ENCODE results near the gene VIT. TPM values are rescaled to one million over a fixed set of nuclear protein-coding genes. Genes with fewer than 3 reads are reported as not detected.
"Not testable (repeated sequence)": the region's sequence is repeated elsewhere in the genome, so short reads cannot be mapped to it uniquely, and the experiment has no call there.

Gene VIT
- total RNA-seq, 1 donor from 2014 or later, result not detected

GRCh38 chr2:36682562-36682961, 13.9 kb upstream of the VIT start:
- Histone ChIP-seq H3K36me3 (ENCODE audit: insufficient read depth, low read length) (no peaks in the 10 kb centered on the region), H3K9ac (ENCODE audit: low read length) (no peak overlapping the region), H3K27me3 (ENCODE audit: insufficient read depth, low read length) (no peaks in the 10 kb centered on the region), H3K4me1 (ENCODE audit: insufficient read depth, low read length) (no peaks in the 10 kb centered on the region), H3K9me3 (ENCODE audit: insufficient read depth, low read depth, low read length) (no peaks in the 10 kb centered on the region), H3K4me2 (ENCODE audit: low read length) (no peak overlapping the region), H2AFZ (ENCODE audit: low read depth, low read length) (no peak overlapping the region), H3K79me2 (ENCODE audit: insufficient read depth, low read length) (no peaks in the 10 kb centered on the region), H4K20me1 (ENCODE audit: insufficient read depth, low read length) (no peaks in the 10 kb centered on the region), H3K4me3 (ENCODE audit: insufficient read depth, low read depth, low read length) (no peak overlapping the region), H3K27ac (ENCODE audit: low read depth, low read length) (no peak overlapping the region)
- FAIRE-seq, result no peak
- Mint-ChIP-seq H3K36me3 (ENCODE audit: low read depth, unreplicated experiment) (no peaks in the 10 kb centered on the region), H3K4me1 (ENCODE audit: low read depth, unreplicated experiment) (no peaks in the 10 kb centered on the region), H3K27me3 (ENCODE audit: low read depth, unreplicated experiment) (no peaks in the 10 kb centered on the region), H3K27ac (ENCODE audit: unreplicated experiment) (no peak overlapping the region), H3K9me3 (ENCODE audit: unreplicated experiment) (peaks cover 3% of the 10 kb centered on the region), H3K4me3 (ENCODE audit: unreplicated experiment) (no peak overlapping the region)
- TF ChIP-seq, protein P1, sequence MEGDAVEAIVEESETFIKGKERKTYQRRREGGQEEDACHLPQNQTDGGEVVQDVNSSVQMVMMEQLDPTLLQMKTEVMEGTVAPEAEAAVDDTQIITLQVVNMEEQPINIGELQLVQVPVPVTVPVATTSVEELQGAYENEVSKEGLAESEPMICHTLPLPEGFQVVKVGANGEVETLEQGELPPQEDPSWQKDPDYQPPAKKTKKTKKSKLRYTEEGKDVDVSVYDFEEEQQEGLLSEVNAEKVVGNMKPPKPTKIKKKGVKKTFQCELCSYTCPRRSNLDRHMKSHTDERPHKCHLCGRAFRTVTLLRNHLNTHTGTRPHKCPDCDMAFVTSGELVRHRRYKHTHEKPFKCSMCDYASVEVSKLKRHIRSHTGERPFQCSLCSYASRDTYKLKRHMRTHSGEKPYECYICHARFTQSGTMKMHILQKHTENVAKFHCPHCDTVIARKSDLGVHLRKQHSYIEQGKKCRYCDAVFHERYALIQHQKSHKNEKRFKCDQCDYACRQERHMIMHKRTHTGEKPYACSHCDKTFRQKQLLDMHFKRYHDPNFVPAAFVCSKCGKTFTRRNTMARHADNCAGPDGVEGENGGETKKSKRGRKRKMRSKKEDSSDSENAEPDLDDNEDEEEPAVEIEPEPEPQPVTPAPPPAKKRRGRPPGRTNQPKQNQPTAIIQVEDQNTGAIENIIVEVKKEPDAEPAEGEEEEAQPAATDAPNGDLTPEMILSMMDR (IDR thresholded peaks at IDR 0.05; ENCODE audit: insufficient read depth, low read depth, low read length), result no peak
- TF ChIP-seq EZH2 (IDR thresholded peaks at IDR 0.05; ENCODE audit: insufficient read depth, low read length), result no peak
- DNase-seq (ENCODE audit: low read depth), result no peak

DNA sequence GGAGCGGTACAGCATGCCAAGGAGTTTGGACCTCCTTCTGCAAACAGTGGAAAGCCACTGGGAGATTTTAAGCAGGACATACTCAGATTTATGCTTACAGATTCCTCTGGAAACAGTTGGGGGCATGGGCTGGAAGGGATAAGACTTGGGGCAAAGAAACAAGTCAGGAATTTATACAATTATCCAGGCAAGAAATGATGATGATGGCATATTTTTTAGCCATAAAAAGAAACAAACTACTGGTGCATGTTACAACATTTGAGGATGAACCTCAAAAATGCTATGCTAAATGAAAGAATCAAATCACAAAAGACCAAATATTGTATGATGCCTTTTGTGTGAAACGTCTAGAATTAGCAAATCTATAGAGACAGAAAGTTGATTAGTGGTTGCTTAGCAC, 13.5 kb upstream of the VIT start:
- no peak overlapping the region for H3K9ac ChIP-seq (ENCODE audit: low read length)
- no peaks in the 10 kb centered on the region for H3K27me3 ChIP-seq (ENCODE audit: insufficient read depth, low read length)
- H4K20me1 ChIP-seq (ENCODE audit: insufficient read depth, low read length), result no peaks in the 10 kb centered on the region
- no peak for DNase-seq (ENCODE audit: low read depth)
- H3K9me3 ChIP-seq (ENCODE audit: insufficient read depth, low read depth, low read length), result no peaks in the 10 kb centered on the region
- no peak overlapping the region for H3K4me3 ChIP-seq (ENCODE audit: insufficient read depth, low read depth, low read length)
- no peaks in the 10 kb centered on the region for H3K9me3 Mint-ChIP-seq (ENCODE audit: unreplicated experiment)
- H3K4me1 ChIP-seq (ENCODE audit: insufficient read depth, low read length), result no peaks in the 10 kb centered on the region
- H3K4me3 Mint-ChIP-seq (ENCODE audit: unreplicated experiment), result no peak overlapping the region
- no peak overlapping the region for H3K27ac ChIP-seq (ENCODE audit: low read depth, low read length)
- no peaks in the 10 kb centered on the region for H3K27me3 Mint-ChIP-seq (ENCODE audit: low read depth, unreplicated experiment)
- TF ChIP-seq, protein P1 (IDR thresholded peaks at IDR 0.05; ENCODE audit: insufficient read depth, low read depth, low read length), result no peak
- TF ChIP-seq EZH2 (IDR thresholded peaks at IDR 0.05; ENCODE audit: insufficient read depth, low read length), result no peak
- FAIRE-seq, result no peak
- H3K4me2 ChIP-seq (ENCODE audit: low read length), result no peak overlapping the region
- H3K36me3 ChIP-seq (ENCODE audit: insufficient read depth, low read length), result no peaks in the 10 kb centered on the region
- H3K27ac Mint-ChIP-seq (ENCODE audit: unreplicated experiment), result no peak overlapping the region
- H3K79me2 ChIP-seq (ENCODE audit: insufficient read depth, low read length), result no peaks in the 10 kb centered on the region
- H2AFZ ChIP-seq (ENCODE audit: low read depth, low read length), result no peak overlapping the region
- H3K36me3 Mint-ChIP-seq (ENCODE audit: low read depth, unreplicated experiment), result no peaks in the 10 kb centered on the region
- H3K4me1 Mint-ChIP-seq (ENCODE audit: low read depth, unreplicated experiment), result no peaks in the 10 kb centered on the region

DNA sequence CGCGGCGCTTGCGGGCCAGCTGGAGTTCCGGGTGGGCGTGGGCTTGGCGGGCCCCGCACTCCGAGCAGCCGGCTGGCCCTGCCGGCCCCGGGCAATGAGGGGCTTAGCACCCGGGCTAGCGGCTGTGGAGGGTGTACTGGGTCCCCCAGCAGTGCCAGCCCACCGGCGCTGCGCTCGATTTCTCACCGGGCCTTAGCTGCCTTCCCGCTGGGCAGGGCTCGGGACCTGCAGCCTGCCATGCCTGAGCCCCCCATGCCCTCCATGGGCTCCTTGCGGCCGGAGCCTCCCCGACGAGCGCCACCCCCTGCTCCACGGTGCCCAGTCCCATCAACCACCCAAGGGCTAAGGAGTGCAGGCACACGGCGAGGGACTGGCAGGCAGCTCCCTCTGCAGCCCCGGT, 8.2 kb upstream of the VIT start:
- H3K4me1 Mint-ChIP-seq (ENCODE audit: low read depth, unreplicated experiment); FAIRE-seq; H3K9ac ChIP-seq (ENCODE audit: low read length); H3K4me3 ChIP-seq (ENCODE audit: insufficient read depth, low read depth, low read length); H3K27ac Mint-ChIP-seq (ENCODE audit: unreplicated experiment); H3K79me2 ChIP-seq (ENCODE audit: insufficient read depth, low read length); H4K20me1 ChIP-seq (ENCODE audit: insufficient read depth, low read length); H3K4me3 Mint-ChIP-seq (ENCODE audit: unreplicated experiment); H3K36me3 Mint-ChIP-seq (ENCODE audit: low read depth, unreplicated experiment); H3K36me3 ChIP-seq (ENCODE audit: insufficient read depth, low read length); H3K27me3 Mint-ChIP-seq (ENCODE audit: low read depth, unreplicated experiment); H3K4me1 ChIP-seq (ENCODE audit: insufficient read depth, low read length); H3K27me3 ChIP-seq (ENCODE audit: insufficient read depth, low read length); H3K9me3 ChIP-seq (ENCODE audit: insufficient read depth, low read depth, low read length); H3K27ac ChIP-seq (ENCODE audit: low read depth, low read length); DNase-seq (ENCODE audit: low read depth); H3K9me3 Mint-ChIP-seq (ENCODE audit: unreplicated experiment); H2AFZ ChIP-seq (ENCODE audit: low read depth, low read length); H3K4me2 ChIP-seq (ENCODE audit: low read length): not testable (repeated sequence)

DNA sequence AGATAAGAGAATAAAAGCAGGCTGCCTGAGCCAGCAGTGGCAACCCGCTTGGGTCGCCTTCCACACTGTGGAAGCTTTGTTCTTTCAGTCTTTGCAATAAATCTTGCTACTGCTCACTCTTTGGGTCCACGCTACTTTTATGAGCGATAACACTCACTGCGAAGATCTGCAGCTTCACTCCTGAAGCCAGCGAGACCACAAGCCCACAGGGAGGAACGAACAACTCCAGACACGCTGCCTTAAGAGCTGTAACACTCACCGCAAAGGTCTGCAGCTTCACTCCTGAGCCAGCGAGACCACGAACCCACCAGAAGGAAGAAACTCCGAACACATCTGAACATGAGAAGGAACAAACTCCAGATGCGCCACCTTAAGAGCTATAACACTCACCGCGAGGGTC, 7.5 kb upstream of the VIT start:
- not testable (repeated sequence) for H4K20me1 ChIP-seq (ENCODE audit: insufficient read depth, low read length); H3K4me1 Mint-ChIP-seq (ENCODE audit: low read depth, unreplicated experiment); H3K36me3 ChIP-seq (ENCODE audit: insufficient read depth, low read length); H2AFZ ChIP-seq (ENCODE audit: low read depth, low read length); H3K27me3 Mint-ChIP-seq (ENCODE audit: low read depth, unreplicated experiment); H3K4me1 ChIP-seq (ENCODE audit: insufficient read depth, low read length); H3K4me3 ChIP-seq (ENCODE audit: insufficient read depth, low read depth, low read length); H3K4me2 ChIP-seq (ENCODE audit: low read length); H3K27ac ChIP-seq (ENCODE audit: low read depth, low read length); H3K27ac Mint-ChIP-seq (ENCODE audit: unreplicated experiment); H3K9me3 ChIP-seq (ENCODE audit: insufficient read depth, low read depth, low read length); H3K36me3 Mint-ChIP-seq (ENCODE audit: low read depth, unreplicated experiment); DNase-seq (ENCODE audit: low read depth); H3K27me3 ChIP-seq (ENCODE audit: insufficient read depth, low read length); H3K9ac ChIP-seq (ENCODE audit: low read length); H3K79me2 ChIP-seq (ENCODE audit: insufficient read depth, low read length); FAIRE-seq; H3K9me3 Mint-ChIP-seq (ENCODE audit: unreplicated experiment); H3K4me3 Mint-ChIP-seq (ENCODE audit: unreplicated experiment)

Data from astrocyte (in vitro differentiated cells and primary cell).